Breast epithelium (tissue), 4 donors: ENCODE results near the gene SNX25. TPM values are rescaled to one million over a fixed set of nuclear protein-coding genes. Genes with fewer than 3 reads are reported as not detected.
"Not testable (repeated sequence)": the region's sequence is repeated elsewhere in the genome, so short reads cannot be mapped to it uniquely, and the experiment has no call there.

Experiments
- DNase-seq, 2 donors: peaks; one replicate each; pipeline ENCODE4 v3.0.0-alpha.2; 2019; ENCODE audit warnings: low spot score in 2 of 2
- H3K27ac ChIP-seq, 2 donors: fragments of 200-600 bp; sonication (generic) in 1 of 2; one replicate each; pipeline ENCODE4 v1.5.1; 2016 to 2019; ENCODE audit warnings: mild to moderate bottlenecking in 1 of 2
- H3K27me3 ChIP-seq, 2 donors: fragments of 200-600 bp; sonication (generic) in 1 of 2; one replicate each; pipeline versions ENCODE4 v1.5.1 to v1.6.0; 2017 to 2019; ENCODE audit warnings: control low read depth in 1 of 2, mild to moderate bottlenecking in 1 of 2
- H3K36me3 ChIP-seq: fragments of 200-600 bp; one replicate; pipeline ENCODE4 v1.5.1; 2019
- H3K4me1 ChIP-seq, 2 donors: fragments of 200-600 bp; sonication (generic); one replicate each; pipeline ENCODE4 v1.5.1; 2016 to 2019; ENCODE audit warnings: control low read depth in 1 of 2
- H3K4me3 ChIP-seq, 3 donors: fragments of 200-600 bp; sonication (generic); 1 replicate in 2 of 3; 2 replicates in 1 of 3; pipeline ENCODE4 v1.5.1; 2016 to 2019; ENCODE audit warnings: mild to moderate bottlenecking in 3 of 3, moderate library complexity in 2 of 3
- H3K9me3 ChIP-seq, 2 donors: fragments of 200-600 bp; sonication (generic) in 1 of 2; one replicate each; pipeline ENCODE4 v1.5.1; 2016 to 2019; ENCODE audit warnings: control low read depth in 1 of 2
- CTCF ChIP-seq, 3 donors: fragments of 450-650 bp; IDR thresholded peaks; one replicate each; pipeline ENCODE4 v1.5.1; 2016 to 2017; ENCODE audit warnings: antibody characterized with exemption in 3 of 3, mild to moderate bottlenecking in 3 of 3, moderate library complexity in 3 of 3
- POLR2A ChIP-seq: fragments of 450-650 bp; IDR thresholded peaks from one replicate; pipeline ENCODE4 v1.6.1; 2016; ENCODE audit warnings: antibody characterized with exemption, mild to moderate bottlenecking, moderate library complexity
- POLR2AphosphoS5 ChIP-seq, 3 donors: sonication (generic); formaldehyde crosslinking; IDR thresholded peaks; one replicate each; pipeline ENCODE4 v1.6.1; 2017; ENCODE audit warnings: antibody characterized with exemption in 3 of 3
- intact Hi-C: fragments of 100-400 bp; cut with DNase I; formaldehyde crosslinking; loops from one replicate; pipeline ENCODE4 v1.15.1; 2023; ENCODE audit warnings: low total_unique reads
- total RNA-seq, 3 donors: library from RNA; depleted of rRNA; stranded (reverse); fragments of >200 nt; gene quantifications; one replicate each; pipeline ENCODE4 v1.1.0, GENCODE V29; 2016

The SNX25 gene
- total RNA-seq, 3 donors from 2014 or later: 16.8 to 30.1 (median 29.8) TPM

DNA sequence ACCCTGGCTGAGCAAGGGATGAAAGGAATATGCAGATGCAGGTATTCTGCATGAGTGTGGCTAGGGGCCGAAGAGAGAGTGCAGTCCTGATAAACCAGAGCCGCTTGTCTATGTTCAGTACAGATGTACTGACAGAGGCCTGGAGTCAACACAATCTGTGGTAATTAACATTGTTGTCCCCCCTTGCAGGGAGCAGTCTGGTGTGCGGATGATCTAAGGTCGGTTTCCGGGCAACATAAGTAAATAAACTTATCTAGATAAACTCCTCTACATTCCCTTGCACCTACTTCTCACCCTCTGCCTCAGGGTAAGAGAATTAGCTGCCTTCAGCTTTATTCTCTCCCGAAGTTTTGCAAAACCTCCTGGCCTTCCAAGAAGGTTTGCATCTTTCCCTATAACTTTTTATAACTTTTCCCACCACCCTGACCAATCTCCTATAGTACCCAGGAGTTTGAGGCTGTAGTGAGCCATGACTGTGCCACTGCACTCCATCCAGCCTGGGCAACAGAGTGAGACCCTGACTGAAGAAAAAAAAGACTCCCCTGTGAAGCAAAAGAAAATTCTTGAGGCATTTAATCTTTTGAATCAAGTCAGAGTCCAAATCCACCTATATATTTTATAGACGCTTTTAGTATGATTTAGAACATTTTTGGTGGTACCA is 26.6 kb downstream of the SNX25 start:
- TF ChIP-seq POLR2AphosphoS5 (IDR thresholded peaks at IDR 0.05) (no peak), CTCF (IDR thresholded peaks at IDR 0.05) (no peak), POLR2A (no peak)
- Histone ChIP-seq H3K27me3 (no peaks in the 10 kb centered on the region), H3K4me1 (no peaks in the 10 kb centered on the region), H3K36me3 (no peaks in the 10 kb centered on the region), H3K4me3 (no peak overlapping the region), H3K9me3 (no peaks in the 10 kb centered on the region), H3K27ac (no peak overlapping the region)
- DNase-seq: no peak
- intact Hi-C loops: no loop called here

GRCh38 chr4:185237175-185237574 is 27.8 kb downstream of the SNX25 start:
- DNase-seq: no peak
- no peaks in the 10 kb centered on the region for H3K27me3 ChIP-seq
- H3K36me3 ChIP-seq: no peaks in the 10 kb centered on the region
- no peaks in the 10 kb centered on the region for H3K4me1 ChIP-seq
- no peak overlapping the region for H3K27ac ChIP-seq
- intact Hi-C loops: no loop called here
- TF ChIP-seq POLR2AphosphoS5 (IDR thresholded peaks at IDR 0.05): no peak
- TF ChIP-seq CTCF (IDR thresholded peaks at IDR 0.05): no peak
- TF ChIP-seq POLR2A: no peak
- H3K4me3 ChIP-seq: no peak overlapping the region
- no peaks in the 10 kb centered on the region for H3K9me3 ChIP-seq

GRCh38 chr4:185238215-185238681 is 28.9 kb downstream of the SNX25 start:
- H3K27ac ChIP-seq: no peak overlapping the region
- H3K9me3 ChIP-seq: no peaks in the 10 kb centered on the region
- H3K27me3 ChIP-seq: no peaks in the 10 kb centered on the region
- intact Hi-C loops: no loop called here
- H3K4me1 ChIP-seq: no peaks in the 10 kb centered on the region
- TF ChIP-seq POLR2AphosphoS5 (IDR thresholded peaks at IDR 0.05) (no peak), POLR2A (no peak), CTCF (IDR thresholded peaks at IDR 0.05) (no peak)
- H3K36me3 ChIP-seq: no peaks in the 10 kb centered on the region
- H3K4me3 ChIP-seq: no peak overlapping the region
- no peak for DNase-seq

DNA sequence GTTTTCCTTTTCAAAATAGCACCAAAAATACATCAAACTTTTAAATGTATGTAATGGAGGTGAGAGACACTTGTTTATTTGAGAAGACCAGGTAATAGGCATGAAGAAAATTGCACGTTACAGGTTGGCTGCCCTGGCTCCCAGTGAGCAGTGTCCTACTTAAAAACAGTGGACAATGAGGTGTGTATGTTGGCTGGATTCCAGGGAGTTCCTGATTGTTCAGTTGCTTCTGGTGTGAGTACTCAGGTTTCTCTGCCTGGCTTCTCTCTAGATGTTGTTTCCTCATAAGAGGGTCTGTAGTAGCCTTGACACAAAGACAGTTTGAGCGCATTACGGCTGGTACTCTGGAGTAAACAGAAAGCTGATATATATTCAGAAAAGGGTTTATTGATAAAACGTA is 29.4 kb downstream of the SNX25 start:
- no peak for TF ChIP-seq POLR2AphosphoS5 (IDR thresholded peaks at IDR 0.05)
- no peak for TF ChIP-seq POLR2A
- no peak for TF ChIP-seq CTCF (IDR thresholded peaks at IDR 0.05)
- no peak overlapping the region for H3K27ac ChIP-seq
- no peaks in the 10 kb centered on the region for H3K36me3 ChIP-seq
- no peaks in the 10 kb centered on the region for H3K27me3 ChIP-seq
- H3K9me3 ChIP-seq: no peaks in the 10 kb centered on the region
- intact Hi-C loops: no loop called here
- H3K4me3 ChIP-seq: no peak overlapping the region
- no peaks in the 10 kb centered on the region for H3K4me1 ChIP-seq
- DNase-seq: no peak

DNA sequence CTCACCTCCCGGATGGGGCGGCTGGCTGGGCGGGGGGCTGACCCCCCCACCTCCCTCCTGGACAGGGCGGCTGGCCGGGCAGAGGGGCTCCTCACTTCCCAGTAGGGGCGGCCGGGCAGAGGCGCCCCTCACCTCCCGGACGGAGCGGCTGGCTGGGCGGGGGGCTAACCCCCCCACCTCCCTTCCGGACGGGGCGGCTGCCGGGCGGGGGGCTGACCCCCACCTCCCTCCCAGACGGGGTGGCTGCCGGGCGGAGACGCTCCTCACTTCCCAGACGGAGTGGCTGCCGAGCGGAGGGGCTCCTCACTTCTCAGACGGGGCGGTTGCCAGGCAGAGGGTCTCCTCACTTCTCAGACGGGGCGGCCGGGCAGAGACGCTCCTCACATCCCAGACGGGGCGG is 31.1 kb downstream of the SNX25 start:
- H3K36me3 ChIP-seq, H3K4me1 ChIP-seq, H3K27ac ChIP-seq, H3K4me3 ChIP-seq, DNase-seq, H3K27me3 ChIP-seq, H3K9me3 ChIP-seq, intact Hi-C loops: not testable (repeated sequence)
